Dermis blood vessel endothelial cell (primary cell): Measurements from ENCODE around the gene SGSH. TPM values are rescaled to one million over a fixed set of nuclear protein-coding genes. Genes with fewer than 3 reads are reported as not detected.
A peak's percentile ranks its signal among the peaks of the same experiment; 100 is the strongest.
"Not testable (repeated sequence)": the region's sequence is repeated elsewhere in the genome, so short reads cannot be mapped to it uniquely, and the experiment has no call there.

Experiments
- DNase-seq: peaks from one replicate; pipeline ENCODE4 v3.0.0; 2010
- total RNA-seq: library from RNA; depleted of rRNA; stranded (reverse); fragments of >200 nt; gene quantifications from 2 replicates; pipeline ENCODE4 v1.2.3, GENCODE V29; 2014

SGSH gene
- total RNA-seq, 1 donor from 2014 or later, result 14.3 TPM

DNA sequence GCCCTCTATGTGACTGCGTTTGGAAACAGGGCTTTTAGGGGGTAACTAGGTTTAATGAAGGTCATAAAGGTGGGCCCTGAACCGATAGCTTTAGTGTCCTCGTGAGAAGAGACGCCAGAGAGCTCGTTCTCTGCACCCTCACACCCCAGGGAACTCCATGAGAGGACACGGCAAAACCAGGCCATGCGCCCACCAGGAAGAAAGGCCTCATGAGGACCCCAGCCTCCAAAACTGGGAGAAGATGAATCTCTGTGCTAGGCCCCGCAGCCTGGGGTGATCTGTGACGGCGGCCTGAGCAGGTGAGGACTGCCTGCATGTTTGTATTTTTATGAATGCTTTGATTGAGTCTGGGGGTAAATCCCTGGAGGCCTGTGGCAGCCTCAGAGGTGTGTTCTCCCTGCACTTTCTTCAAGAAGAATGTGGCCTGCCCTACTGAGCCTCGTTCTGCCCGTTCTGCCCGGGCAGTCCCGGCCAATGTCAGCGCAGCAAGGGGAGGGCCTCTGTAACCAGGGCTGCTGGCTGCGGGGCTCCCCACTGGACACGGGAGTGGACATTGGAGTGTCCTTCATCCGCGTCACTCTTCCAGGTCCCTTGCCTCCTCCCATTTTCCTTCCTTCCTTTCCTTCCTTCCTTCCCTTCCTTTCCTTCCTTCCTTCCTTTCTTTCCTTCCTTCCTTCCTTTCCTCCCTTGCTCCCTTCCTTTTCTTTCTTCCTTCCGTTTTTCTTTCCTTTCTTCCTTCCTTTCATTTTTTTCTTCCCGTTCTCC is 33.7 kb upstream of the SGSH start:
- no peak for DNase-seq

DNA sequence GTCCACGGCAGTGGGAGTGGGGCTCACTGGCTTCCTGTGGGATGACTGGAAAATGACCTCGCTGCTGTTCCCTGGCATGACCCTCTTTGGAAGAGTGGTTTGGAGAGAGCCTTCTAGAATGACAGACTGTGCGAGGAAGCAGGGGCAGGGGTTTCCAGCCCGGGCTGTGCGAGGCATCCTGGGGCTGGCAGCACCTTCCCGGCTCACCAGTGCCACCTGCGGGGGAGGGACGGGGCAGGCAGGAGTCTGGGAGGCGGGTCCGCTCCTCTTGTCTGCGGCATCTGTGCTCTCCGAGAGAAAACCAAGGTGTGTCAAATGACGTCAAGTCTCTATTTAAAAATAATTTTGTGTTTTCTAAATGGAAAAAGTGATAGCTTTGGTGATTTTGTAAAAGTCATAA is 32.7 kb upstream of the SGSH start:
- peak; percentile 52 for DNase-seq

DNA sequence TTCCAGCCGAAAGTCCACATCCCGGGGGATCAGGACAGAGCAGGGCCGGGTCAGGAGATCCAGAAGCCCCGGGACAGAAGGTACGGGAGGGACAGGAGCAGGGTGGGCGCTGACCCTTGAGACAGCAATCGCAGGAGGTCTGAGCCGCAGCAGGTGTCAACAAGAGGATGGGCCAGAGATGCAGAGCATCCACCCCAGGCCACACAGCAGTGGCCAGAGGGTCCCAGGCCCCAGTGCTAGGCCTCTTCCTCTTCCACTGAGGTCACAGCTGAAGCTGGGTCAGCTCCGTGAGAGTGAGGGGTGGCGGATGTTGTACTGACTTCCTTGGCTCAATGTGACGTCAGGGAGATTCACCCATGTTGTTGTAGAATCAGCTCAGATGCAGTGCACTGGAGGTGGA is 31.8 kb upstream of the SGSH start:
- no peak for DNase-seq

DNA sequence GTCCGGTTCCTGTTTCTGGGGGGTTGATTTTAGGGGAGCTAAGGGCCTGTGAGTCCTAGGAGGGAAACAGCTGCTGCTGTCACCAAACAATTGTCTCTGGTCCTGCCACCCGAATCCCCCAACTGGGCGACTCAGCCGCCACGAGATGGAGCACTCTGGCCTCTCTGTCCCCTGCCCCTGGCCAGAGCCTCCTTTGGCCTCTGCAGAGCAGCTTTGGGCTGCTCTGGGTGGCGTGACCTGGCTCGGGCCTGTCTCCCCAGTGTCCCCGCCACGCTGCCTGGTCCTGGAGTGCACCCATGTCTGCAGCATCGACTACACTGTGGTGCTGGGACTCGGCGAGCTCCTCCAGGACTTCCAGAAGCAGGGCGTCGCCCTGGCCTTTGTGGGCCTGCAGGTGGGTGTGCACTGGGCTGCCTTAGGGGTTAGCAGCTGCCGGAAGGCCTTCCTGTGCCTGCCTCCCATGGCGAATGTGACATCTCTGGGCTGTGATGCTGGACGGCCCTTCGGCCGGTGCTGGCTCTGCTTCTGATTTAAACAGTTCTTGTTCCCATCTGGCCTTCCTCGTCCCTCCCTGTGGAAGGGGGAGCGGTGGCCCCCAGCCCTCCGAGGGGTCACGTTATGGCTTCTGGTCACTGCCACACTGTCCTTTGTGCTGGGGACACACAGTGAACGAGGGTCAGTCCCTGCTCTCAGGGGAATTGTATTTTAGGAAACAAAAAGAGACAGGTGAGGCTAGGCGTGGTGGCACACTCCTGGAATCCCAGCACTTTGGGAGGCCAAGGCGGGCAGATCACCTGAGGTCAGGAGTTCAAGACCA is 29.0 kb upstream of the SGSH start:
- no peak for DNase-seq

DNA sequence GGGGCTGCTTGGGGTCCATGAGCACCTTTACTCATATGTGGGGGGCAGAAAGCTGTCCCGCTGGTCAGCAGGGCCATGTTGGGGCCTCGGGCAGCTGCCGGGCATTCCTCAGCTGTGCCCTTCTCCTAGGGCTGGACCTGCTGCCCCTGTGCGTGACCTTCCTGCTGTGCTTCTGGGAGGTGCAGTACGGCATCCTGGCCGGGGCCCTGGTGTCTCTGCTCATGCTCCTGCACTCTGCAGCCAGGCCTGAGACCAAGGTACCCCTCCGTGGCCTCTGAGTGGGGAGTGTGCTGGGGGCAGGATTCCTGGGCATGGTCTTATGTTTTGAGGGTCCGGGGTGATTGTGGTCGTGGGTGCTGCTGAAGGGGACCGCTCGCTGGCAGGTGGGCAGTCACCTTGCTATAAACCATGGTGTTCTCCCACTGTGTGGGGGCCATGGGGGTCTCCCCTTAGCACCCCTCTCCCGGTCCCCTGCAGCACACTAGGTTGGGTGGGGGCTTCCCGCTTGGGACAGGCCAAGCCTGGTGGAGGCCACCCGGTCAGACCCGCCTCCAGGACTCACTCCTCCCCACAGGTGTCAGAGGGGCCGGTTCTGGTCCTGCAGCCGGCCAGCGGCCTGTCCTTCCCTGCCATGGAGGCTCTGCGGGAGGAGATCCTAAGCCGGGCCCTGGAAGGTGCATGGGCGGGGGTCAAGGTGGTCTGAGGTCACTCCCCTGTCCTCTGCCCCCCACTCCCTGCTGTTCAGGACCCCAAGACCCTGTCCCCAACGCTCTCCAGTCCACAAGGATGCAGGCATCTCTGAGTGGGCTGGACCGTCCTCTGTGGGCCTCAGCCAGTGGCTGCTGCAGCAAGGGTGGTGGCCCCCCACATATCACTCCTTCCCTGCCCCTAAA is 28.1 kb upstream of the SGSH start:
- no peak for DNase-seq

DNA sequence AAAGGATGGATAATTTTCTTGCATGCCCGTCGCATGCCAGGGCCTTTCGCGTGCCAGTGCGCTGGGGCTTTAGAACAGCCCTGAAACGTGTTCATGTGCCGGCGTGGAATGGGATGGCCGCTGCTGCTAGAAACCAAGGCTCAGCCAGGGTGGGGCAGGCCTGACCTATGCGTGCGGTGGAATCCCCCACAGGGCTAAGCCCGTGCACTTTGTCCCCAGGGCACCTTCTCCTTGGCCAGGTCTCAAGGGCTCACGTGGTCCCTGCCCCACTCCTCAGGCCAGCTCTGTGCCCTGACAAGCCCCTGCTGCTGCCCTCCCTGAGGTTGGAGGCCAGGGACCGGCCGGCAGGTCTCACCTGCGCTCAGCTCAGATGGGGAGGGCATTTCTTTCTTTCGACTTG is 27.4 kb upstream of the SGSH start:
- no peak for DNase-seq

DNA sequence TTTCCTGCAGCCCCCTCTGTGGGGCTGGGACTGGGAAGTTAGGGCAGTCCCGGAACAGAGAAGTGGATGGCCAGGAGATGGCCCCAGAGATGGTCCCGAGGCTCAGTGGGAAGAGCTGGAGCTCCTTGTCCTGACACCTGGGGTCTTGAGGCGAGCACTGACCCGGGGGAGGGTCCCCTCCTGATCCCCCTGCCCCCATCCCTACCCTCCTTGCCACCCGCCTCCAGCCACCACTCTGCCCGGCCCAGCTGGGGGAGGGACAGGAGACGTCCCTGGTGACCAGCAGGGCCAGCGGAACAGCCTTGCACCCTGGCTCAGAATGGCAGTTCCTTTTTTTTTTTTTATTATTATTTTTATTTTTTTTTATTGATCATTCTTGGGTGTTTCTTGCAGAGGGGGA is 26.6 kb upstream of the SGSH start:
- DNase-seq, result no peak

DNA sequence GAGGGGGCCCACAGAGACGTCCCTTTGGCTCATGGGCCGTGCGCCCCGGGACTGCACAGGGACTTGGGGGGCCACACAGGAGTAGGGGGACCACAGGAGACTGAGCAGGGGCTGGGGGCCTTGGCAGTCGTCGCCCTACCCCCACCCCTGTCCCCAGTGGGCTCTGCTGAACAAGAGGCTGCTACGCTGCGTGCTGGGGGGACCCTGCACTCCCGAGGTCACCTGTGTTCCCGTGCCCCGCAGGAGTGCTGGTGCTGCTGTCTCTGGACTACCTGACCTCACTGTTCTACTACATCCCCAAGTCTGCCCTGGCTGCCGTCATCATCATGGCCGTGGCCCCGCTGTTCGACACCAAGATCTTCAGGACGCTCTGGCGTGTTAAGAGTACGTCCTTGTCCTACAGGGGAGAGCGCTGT is 26.1 kb upstream of the SGSH start:
- DNase-seq, result no peak

DNA sequence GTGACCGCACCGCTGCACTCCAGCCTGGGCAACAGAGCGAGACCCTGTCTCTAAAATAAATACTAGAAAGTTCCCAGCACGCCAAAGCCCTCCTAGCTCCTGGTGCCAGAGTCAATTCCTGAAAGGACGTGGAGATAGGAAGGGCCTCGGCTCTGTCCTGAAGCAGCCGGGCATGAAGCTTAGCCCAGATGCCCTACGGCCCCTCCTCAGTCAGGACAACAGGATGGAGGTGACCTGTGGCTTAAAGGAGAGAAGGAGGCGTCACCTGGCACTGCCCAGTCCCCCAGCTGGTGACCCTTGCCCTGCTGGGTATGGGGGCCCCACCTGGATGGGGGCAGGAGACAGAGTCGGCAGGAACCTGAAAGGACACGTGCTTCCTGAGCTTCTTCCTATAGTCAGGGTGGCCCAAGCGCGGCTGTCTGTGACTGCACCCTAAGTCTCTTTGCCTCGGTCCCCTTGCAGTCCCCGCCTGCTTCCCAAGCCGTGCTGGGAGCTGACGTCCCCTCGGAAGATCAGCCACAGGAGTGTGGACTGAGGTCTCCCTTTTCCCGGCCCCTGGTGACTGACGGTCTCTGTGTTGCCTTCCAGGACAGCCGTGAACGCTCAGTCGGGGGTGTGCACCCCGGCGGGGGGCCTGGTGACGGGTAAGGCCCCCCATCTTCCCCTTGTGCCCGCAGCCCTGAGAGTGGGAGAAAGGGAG is 25.6 kb upstream of the SGSH start:
- DNase-seq, result no peak

DNA sequence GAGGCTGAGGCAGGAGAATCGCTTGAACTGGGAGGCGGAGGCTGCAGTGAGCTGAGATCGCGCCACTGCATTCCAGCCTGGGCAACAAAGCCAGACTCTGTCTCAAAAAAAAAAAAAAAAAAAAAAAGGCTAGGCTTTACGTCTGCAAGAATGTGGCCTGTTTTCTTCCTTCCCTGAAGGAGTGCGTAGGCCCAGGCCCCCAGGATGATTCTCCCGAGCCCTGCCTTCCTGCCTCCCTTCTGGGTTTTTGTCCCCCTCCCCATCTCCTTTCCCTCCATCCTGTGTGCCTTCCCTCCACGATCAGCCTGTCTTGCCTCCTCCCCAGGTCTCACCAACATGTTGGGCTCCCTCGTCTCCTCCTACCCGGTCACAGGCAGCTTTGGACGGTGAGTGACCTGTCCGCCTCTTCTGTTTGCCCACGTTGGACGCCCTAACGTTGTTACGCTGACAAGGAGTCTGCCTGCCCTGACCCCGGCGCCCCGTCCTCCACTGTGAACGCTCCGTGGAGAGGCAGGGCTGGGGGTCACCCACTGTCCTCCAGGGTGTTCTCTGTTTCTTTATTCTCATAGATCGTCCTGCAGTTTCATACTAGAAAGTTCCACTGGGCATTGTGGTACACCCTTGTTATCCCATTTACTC is 24.9 kb upstream of the SGSH start:
- no peak for DNase-seq

DNA sequence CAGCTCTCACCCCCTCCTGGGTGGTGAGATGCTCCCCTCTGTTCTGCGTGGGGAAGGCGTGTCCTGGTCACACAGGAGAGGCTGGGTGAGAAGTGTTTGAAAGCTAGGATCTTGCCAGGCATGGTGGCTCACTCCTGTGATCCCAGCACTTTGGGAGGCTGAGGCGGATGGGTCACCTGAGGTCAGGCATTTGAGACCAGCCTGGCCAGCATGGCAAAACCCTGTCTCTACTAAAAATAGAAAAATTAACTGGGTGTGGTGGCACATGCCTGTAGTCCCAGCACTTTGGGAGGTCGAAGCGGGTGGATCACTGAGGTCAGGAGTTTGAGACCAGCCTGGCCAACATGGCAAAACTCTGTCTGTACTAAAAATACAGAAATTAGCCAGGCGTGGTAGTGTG is 24.3 kb upstream of the SGSH start:
- DNase-seq, result not testable (repeated sequence)

DNA sequence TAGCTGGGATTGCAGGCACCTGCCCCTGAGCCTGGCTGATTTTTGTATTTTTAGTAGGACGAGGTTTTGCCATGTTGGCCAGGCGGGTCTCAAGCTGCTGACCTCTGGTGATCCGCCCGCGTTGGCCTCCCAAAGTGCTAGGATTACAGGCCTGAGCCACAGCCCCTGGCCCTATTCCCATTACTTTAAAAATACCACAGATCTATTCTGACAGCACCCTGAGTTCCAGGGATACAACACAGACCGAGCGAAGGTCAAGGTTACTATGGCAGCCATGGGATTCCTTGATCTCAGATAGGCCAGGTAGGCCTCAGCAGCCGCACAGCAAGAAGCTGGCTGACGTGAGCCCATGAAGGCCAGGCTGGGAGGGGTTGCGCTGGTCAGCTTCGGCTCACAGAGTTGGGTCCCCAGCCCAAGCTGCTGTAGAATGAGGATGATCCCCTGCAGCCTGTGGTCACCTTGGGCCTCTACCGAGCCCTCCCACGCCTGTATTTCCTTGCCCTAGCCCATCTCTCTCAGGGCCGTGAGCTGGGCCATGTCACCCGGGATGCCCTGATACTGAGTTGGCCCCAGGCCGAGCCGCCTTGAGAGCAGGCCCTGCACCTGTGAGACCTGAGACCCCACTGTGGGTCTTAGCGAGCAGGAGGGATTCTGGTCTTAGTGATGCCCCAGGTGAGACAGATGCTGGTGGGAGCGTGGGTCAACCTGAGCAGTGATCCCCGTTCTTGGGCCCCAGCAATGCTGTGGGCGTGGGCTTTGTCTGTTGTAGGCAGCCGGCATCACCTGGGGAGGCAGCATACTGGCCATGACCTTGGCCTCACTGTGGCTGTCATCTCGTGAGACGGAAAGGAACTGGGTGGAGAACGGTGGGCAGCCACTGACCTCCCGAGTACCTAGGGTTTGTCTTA is 23.6 kb upstream of the SGSH start:
- no peak for DNase-seq

DNA sequence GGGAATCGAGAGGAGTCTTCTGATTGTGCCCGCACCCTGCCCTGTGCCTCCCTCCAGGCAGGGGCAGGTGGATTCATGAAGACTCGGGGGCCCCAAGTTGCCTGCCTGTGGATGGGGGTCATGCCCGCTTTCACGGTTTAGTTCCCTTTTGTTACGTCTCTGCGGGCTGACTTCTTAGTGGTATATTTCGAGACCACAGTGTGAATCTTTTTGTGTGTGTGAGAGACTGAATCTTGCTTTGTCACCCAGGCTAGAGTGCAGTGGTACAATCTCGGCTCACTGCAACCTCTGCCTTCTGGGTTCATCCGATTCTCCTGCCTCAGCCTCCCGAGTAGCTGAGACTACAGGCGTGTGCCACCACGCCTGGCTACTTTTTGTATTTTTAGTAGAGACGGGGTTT is 22.4 kb upstream of the SGSH start:
- DNase-seq, result no peak

DNA sequence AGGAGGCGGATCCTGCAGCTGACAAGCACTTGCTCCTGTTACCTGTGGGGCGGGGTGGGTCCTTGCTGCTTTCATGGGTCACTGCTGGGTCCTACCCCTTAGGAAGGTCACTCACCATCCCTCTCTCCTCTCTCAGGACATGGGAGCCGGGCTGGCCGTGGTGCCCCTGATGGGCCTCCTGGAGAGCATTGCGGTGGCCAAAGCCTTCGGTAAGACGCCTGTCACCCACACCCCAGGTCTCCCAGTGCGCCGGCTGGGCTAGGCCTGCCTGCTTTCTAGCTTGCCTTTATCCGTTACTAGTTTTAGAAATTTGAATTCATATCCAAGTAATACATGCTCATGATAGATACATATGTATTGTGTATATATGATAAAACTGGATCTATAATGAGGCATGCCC is 17.3 kb upstream of the SGSH start:
- DNase-seq, result no peak

DNA sequence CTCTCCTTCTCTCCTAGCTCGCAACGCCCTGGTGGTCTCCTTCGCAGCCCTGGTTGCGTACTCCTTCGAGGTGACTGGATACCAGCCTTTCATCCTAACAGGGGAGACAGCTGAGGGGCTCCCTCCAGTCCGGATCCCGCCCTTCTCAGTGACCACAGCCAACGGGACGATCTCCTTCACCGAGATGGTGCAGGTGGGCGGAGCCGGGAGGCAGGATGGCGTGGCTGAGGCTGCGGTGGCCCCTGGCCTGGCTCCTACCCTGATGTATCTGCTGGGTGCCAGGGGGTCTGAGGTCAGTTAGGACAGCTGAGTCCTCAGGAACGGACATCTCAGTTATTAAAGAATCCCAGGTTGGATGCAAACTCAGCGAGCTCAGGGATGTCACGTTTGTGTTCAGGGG is 16.8 kb upstream of the SGSH start:
- no peak for DNase-seq

DNA sequence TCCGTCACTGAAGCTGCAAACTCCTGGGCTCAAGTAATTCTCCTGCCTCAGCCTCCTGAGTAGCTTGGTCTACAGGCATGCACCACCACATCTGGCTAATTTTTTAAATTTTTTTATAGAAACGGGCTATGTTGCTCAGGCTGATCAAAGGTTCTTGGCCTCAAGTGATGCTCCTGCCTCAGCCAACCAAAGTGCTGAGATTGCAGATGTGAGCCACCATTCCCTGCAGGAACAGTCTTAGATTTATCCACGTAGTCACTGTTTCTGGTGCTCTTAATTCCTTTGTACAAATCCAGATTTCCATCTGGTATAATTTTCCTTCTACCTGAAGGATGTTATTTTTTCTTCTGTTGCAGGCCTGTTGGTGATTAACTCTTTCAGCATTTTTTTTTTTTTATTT is 13.1 kb upstream of the SGSH start:
- DNase-seq, result no peak

DNA sequence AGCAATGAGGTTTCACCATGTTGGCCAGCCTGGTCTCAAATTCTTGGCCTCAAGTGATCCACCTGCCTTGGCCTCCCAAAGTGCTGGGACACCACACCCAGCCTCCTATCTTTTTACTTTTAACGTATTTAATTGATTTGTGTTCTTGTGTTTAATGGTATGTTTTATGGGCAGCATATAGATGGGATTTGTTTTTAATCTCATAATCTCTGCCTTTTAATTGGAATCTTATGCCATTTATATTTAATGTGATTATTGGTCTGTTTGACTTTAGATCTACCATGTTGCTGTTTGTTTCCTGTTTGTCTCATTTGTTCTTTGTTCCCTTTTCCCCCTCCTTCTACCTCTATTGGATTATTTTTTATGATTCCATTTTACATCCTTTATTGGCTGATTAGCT is 12.3 kb upstream of the SGSH start:
- DNase-seq, result no peak

DNA sequence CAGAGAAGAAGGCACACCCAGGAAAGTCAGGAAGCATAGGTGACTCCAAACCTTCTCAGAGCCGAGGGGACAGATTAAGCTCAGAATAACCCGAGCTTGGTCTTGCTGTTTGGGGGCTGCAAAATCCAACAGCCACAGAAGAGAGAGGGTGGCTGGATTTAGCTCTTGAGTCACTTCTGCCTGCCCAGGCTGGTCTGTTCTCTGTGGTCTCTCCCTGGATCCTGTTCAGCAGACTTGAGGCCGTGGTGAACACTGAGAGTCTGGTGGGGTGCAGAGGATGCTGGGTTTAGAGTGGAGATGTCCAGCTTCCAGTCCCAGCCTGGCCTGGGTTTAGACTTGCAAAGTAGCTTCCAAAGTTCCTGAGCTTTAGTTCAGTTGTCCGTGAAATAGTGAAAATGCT is 8.9 kb upstream of the SGSH start:
- DNase-seq, result no peak

DNA sequence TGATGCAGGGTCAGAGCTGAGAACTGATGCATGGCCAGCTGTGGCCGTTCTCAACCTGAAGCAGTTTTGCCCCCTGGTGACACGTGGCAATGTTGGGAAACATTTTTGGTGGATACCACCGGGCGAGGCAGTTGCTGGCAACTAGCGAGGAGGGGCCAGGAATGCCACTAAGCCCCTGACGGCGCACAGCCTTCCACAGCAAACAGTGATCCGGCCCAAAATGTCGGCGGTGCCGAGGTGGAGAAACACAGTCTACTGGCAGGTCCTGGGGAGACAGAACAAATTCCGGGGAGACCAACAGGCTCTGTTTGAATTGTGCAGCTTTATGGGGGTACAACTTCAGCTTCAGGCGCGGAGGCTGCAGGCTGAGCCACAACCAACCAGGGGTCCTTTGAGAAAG is 8.3 kb upstream of the SGSH start:
- no peak for DNase-seq

DNA sequence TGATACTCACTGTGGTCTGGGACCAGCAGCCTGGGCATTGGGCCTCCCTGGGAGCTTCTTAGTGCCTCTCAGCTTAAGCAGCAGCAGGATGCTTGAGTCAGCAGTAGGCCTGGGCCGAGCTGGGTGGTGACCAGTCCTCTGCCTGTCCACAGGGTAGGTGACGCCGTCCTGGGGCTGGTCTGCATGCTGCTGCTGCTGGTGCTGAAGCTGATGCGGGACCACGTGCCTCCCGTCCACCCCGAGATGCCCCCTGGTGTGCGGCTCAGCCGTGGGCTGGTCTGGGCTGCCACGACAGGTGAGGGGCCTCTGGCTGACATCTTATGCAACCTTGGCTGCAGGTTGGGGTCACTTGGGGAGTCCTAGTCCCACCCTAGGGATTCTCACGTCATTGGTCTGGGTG is 7.5 kb upstream of the SGSH start:
- no peak for DNase-seq

DNA sequence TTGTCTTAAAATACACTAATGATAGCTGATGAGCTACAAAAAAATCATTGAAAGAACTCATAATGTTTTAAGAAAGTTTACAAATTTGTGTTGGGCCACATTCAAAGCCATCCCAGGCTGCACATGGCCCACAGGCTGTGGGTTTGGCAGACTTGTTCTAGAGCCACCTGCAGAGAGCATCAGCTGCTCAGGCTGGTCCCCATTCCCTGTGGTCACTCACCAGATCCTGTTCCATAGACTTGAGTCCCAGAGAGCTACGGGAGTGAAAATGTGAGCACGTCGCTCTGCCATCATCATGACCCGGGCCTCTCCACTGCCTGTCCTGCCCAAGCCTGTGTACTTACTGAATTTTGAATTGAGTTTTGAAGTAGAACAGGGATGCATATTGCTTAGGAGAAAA is 7.0 kb upstream of the SGSH start:
- DNase-seq, result no peak
